ENCODE data around the gene HELQ.

The HELQ gene

DNA sequence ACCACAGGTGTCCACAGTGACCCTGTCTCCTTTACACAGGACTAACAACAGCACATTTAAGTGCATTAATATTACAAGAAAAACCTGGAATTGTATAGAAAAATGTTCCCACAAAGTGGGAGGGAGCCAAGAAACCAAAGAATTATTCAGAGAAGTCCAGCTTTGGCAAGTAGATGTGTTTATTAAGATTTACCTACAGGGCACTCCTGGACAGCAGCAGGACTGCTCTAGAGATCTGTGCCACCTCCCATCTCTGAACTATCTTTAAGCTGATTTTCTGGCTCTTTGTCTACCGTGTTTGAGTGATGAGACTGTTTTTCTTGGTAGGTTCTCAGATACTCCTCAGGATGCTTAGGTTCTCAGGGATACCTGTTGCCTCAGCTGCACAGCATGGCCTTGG, 82.7 kb downstream of the HELQ start:
- DNase-seq (ENCODE audit: low read depth) = no peak

DNA sequence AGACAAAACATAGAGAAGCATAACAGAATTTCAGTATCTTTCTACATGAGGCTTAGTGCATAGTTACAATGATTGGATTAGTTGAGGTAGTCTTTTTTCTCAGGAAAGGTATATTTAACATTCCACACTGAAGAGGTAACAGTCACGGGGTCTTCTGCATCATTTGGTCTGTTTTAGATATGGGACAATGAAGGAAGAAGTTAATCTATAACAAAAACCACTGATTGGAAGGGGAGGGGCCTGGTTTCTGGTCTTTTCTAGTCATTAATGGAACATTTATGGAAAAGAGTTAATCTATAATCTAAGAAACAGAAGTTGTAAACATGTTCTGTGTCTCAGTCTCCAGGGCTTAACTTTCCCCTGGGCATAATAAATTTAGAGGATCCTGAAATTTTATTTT, 83.7 kb downstream of the HELQ start:
- no peak for DNase-seq (ENCODE audit: low read depth)

DNA sequence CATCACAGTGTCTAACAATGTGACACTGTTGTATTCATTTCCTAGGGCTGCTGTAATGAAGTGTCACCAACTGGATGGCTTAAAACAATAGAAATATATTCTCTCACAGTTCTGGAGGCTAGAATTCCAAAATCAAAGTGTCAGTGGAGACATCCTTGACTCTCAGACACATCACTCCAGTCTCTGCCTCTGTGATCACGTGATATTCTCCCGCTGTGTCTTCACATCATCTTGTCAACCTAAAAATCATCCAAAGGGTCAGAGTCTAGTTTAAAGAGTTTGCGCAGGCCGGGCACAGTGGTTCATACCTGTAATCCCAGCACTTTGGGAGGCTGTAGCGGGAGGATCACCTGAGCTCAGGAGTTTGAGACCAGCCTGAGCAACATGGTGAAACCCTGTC, 84.4 kb downstream of the HELQ start:
- DNase-seq (ENCODE audit: low read depth) = no peak

DNA sequence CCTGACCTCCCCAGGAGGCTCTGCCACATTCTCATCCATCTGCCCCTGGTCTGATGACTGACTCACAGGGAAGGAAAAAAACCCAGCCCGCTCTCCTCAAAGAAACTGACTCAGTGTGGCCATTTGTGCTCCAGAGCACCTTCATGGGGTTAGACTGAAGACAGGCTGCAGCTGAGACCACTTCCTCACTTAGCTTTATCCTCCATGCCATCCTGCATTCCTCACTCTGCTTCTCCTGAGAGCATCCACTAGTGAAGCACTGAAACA, 85.0 kb downstream of the HELQ start:
- no peak for DNase-seq (ENCODE audit: low read depth)

DNA sequence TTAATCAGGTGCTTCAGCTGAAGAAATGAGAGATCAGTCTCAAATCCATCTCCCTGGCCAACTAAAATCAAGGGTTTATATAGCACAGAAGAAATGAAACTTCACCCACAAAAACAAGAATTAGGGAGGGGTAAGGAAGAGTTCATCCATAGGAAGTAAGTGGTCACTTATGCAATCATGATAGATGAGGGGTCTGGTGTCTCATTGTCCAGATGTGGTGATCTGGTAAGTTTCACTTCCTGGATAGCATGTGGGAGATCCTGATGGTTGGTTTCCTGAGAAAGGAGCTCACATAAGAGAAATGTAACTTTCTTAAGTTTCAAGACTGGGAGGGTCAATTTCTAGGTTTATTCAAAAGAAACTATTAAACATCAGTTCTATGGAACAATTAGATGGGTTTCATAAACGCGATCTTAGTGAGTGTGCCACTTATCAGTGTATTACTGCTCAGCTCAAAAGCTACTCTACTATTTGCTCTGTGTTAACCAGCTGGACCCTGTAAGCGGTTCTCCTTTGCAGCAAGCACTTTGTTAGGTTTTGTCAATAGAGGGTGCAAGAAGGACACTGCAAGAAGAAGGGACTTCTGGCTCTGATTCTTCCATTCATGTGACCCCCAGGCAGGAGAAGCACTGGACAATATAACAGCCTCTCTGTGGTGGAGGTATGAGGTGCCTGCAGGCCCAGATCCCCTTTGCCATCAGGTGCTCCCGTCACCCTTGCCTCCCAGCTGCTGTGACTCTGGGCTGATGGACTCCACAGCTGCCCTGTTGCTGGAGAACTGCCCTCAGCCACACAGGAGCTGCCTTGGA, 85.6 kb downstream of the HELQ start:
- no peak for DNase-seq (ENCODE audit: low read depth)

DNA sequence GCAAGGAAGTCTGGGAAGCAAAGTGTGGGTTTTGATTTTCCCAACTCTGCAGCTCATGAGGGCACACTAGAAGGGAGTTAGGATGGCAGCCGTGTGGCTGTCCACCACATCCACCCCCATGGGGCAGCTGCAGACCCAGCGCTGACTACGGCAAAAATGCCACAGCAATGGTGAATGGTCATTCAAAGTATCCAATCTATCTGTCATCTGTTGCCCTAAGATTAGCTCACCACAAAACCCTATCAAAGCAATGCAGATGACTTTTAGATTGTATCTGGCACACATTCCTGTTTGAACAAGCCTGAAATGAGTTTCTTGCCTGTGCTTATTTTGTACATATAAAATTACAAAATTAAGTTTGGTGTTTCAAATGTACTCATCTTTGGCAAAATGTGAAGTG, 91.3 kb downstream of the HELQ start:
- DNase-seq (ENCODE audit: low read depth) = no peak

DNA sequence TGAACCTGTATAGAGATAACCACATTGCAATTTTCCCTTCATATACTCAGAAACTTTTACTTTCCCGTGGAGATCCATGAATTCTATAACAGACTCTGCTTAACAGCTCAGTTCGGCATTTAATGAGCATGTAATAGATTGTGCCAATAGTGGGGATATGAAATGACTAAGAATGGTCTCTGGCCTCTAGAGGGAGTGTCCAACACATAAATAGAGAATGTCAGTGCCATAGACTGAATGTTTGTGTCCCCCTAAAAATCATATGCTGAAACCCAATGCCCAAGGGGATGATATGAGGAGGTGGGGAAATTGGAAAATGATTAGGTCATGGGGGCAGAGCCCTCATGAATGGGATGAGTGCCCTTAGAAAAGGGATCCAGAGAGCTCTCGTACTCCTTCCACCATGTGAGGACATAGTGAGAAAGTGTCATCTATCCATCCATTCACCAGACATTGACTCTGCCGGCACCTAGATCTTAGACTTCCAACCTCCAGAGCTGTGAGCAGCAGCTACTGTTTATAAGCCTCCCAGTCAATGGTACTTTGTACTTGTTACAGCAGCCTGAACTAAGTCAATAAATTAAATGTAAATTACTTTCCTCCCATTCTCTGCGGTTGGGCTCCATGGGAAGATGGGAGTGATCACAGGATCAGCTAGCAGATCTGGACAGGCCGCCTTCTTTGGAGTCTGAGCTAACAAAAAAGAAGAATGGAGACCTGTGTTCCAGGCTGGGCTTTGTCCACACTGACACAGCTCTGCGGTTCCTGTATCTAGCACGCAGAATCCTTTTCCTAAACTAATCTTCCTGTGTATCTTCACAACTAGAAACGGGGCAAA, 92.9 kb downstream of the HELQ start:
- DNase-seq (ENCODE audit: low read depth) = no peak

DNA sequence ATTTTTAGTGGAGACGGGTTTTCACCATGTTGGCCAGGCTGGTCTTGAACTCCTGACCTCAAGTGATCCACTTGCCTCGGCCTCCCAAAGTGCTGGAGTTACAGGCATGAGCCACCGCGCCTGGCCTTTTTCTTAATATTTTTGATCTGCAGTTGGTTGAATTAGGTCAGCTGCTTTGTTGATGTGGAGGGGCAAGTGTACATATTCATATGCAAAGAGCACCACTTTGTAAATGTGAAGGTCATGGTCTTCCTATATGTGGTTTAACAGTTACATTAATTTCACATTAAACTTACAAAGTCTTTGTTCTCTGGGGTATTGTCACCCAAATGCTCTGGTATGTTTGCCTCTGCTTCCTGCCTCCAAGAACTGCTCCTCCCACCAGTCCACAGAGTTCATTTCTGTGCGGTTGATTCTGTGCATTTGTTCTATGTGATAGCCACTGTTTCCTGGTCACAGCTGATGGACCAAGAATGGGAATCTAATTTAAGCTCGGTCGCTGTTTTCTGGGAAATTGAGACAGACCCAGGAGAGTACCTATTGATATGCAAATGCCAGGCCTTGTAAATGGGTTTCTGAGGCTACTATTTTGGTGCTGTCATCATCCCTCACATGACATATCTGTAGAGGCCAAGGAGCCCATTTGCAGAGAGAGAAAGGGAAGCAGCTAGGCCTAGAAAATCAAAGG, 94.1 kb downstream of the HELQ start:
- DNase-seq (ENCODE audit: low read depth) = no peak

DNA sequence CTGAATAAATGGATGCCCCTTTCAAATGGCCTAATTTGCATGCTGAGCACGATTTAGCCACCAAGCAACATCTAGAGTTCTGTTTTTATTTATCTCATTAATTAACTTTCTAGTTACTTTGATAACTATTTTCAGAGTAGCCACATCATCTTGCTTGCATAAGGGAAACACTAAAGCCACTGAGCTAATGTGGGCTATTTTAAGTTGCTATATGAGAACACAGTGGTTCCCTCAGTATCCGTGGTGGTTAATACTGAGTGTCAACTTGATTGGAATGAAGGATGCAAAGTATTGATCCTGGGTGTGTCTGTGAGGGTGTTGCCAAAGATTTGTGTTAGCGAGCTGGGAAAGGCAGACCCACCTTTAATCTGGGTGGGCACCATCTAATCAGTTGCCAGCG, 95.6 kb downstream of the HELQ start:
- DNase-seq (ENCODE audit: low read depth) = no peak

DNA sequence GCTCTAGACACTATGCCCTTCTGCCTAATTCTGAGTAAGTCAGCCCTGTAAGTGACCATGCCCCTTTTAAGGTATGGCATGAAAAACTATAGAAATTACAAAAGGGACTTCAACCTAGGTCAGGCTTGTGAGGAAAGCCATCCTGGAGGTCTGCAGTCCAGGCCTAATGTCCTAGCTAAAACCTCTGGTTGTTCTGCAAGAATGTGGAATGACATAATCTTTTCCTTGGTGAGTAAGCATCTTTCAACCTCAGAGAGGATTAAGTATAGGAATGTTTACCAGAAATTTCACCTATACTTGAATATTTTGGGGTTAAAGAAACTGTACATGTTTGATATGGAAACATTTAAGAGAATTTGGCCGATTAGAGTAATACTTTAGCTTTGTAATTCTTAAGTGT, 97.2 kb downstream of the HELQ start:
- no peak for DNase-seq (ENCODE audit: low read depth)

All from stimulated activated CD8-positive, alpha-beta memory T cell treated with anti-CD3 and anti-CD28 coated beads, Interleukin-7, amount 100 ng/mL, for 24 hours (primary cell).